ENCODE results near the gene NRARP.

Gene NRARP

GRCh38 chr9:137298401-137299202 is 3.5 kb downstream of the NRARP start:
- DNase-seq (ENCODE audit: low read depth in 2 of 2), result no peak

- no peak for DNase-seq (ENCODE audit: low read depth in 2 of 2)
These were observed 4.1 kb downstream of the NRARP start for GRCh38 chr9:137297966-137298365.

GRCh38 chr9:137296670-137297664 is 5.1 kb downstream of the NRARP start:
- DNase-seq (ENCODE audit: low read depth in 2 of 2), result no peak

DNA sequence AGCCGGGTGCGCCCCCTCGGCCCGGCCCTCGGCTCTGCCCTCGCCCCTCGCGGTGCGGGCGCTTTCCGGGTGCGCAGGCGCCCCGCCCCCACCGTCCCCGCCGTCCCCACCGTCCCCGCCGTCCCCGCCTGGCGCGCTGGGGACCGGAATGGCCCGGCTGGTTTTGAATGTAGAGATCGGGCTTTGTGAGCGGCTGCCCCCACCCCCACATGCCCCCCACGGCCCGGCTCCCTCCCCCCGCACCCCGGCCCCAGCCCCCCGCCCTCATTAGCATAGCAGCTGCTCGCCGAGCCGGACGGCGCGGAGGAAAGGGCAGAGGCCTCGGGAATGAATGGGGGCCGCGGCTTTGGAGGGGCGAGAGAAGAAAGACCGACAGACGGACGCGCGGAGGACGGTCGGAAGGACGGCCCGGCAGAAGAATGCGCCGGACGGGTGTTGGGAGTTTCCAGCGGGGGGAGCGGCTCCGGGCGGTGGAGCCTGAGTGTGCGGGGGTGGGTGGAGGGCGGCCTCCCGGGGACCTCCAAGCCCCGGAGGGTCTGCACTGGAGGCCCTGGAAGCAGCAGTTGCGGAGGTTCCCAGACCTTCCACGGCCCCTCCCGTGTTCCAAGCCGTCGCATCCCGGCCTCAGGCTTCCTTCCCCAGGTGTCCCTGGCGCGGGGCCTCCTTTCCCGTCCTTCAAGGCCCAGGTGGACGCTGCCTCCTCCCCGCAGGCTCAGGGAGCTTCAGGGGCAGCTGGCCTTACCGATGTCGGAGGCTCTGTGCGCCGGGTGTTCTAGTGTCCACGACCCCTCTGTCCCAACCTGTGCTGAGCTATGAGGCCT is 6.0 kb downstream of the NRARP start:
- DNase-seq (ENCODE audit: low read depth in 2 of 2), result no peak

- peak in 1 of 2 donors; percentile 51 for DNase-seq (ENCODE audit: low read depth in 2 of 2)
These were observed 6.7 kb downstream of the NRARP start for GRCh38 chr9:137295238-137295811.

DNA sequence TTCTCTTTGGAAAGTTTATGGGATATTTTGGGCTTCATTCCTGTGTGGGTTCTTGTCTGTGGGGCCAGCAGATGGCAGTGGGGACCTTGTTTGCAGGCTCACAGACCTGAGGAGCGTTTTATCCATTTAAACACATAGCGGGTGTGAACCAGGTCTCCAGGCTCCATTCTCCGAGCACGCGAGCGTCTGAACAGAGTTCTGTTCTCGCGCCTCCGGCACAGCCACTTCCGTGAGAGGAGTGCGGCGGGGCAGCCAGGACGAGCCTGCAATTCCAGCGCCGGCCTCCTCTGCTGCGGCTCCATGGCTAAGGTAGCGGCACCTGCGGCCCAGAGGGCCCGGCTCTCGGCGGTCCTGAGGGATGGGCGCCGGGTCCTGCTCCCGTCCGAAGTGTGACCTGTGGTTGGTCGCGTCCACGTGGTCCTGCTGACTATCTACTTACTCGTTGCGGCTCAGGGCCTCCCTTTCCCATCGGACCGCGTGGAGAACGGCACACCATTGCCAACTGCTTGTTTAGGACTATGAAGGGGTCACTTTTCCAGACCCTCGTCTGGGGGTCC is 7.3 kb downstream of the NRARP start:
- DNase-seq (ENCODE audit: low read depth in 2 of 2), result no peak

DNA sequence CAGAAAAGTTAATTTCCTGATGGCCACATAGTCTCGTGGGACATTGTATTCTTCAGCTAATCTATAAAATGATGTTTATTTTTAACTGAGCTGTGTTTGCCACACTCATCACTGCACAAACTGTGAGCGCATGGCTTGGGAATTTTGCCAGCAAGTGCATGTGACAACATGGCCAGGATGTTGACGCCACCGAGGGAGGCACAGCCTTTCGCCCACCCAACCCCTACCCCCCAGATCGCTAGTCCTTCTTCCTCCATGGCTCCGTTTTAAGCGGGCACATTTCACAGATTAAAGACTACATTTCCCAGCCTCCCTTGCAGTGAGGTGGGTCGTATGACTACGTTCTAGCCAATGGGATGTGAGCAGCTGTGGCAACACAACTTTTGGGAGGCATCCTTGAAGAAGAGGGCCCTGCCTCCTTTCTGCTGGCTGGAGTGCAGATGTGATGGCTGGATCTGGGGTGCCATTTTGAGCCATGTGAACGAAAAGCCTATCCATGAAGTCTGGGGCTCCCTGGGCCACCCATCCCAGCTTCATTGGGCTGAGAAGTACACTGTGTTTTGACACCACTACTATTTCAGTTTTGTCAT is 7.9 kb downstream of the NRARP start:
- no peak for DNase-seq (ENCODE audit: low read depth in 2 of 2)

DNA sequence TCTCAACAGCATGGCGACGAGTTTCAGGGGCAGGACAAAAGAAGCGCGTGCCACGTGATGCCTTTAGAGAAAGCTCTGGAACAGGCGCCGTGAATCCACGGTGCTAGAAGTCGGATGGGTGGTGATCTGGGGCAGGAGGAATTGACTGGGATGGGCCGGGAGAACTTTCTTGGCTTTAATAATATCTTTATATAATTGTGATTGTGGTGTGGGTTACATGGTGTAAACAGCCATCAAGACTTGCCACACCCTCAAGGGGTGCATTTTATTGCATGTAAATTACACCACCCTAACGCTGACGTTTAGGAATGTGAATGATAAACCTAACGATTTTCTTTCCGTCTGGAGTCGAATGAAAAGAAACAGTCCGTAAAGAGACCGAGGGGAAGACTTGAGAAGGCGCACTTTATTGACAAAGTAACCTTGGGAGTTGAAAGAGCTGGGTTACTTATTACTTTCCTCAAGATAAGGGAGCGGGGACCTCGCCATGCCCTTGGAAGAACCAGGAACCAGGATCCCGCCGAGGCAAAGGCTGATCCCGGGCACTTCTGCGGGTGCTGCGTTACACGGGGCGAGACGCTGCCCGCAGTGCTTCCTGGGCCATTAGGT is 8.5 kb downstream of the NRARP start:
- DNase-seq (ENCODE audit: low read depth in 2 of 2), result no peak

- DNase-seq (ENCODE audit: low read depth in 2 of 2), result no peak
These were observed 9.0 kb downstream of the NRARP start for GRCh38 chr9:137293094-137293481.

DNA sequence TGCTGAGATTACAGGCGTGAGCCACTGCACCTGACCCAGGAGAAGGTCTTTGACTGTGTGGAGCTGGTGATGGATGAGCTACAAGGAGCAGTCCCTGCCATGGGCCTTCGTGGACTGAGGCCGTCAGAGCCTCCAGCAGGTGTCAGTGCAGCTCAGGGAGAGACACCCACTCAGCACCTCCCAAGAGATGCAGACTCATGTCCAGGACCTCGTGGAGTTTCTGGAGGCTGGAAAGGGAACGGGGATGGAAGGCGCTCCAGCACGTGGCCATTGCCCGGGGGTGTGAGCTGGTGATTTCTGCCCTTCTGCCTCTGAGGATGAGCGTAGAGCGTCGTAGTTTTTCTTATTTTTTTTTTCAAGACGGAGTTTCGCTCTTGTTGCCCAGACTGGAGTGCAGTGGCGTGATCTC is 15.1 kb downstream of the NRARP start:
- no peak for DNase-seq (ENCODE audit: low read depth in 2 of 2)

- no peak for DNase-seq (ENCODE audit: low read depth in 2 of 2)
These were observed 20.5 kb downstream of the NRARP start for GRCh38 chr9:137281345-137282116.

- no peak for DNase-seq (ENCODE audit: low read depth in 2 of 2)
These were observed 21.4 kb downstream of the NRARP start for GRCh38 chr9:137280474-137281344.

GRCh38 chr9:137279741-137280473 is 22.2 kb downstream of the NRARP start:
- no peak for DNase-seq (ENCODE audit: low read depth in 2 of 2)

DNA sequence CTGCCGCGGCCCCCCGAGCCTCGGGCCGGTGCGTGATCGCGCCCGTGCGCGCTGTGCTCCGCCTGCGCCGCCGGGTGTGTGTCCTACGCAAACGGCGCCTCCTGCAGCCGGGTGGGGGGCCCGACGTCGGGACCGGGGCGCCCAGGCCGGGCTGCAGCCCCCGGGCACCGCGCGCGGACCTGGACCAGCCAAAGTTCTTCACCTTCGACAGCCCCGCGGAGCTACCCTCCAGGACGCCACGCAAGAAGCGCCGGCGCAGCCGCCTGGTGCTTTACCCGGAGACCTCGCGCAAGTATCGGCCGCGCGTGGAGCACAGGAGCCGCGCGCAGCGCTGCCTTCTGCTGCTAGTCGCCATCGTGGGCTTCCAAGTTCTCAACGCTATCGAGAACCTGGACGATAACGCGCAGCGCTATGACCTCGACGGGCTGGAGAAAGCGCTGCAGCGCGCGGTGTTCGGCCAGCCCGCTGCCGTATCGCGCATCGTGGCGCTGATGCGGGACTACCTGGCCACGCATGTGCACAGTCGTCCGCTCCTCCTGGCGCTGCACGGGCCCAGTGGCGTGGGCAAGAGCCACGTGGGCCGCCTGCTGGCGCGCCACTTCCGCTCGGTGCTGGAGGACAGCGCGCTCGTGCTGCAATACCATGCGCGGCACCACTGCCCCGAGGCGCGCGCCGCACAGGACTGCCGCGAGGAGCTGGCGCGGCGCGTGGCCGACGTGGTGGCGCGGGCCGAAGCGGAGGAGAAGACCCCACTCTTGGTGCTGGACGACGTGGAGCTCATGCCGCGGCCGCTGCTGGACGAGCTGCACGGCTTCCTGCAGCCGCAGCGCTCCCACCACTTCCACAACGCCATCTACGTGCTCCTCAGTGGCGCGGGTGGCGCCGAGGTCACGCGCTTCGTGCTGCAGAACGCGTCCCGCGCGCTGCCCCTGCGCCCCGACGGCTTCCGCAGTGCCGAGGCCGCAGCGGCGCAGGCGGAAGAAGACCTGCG is 23.1 kb downstream of the NRARP start:
- no peak for DNase-seq (ENCODE audit: low read depth in 2 of 2)

- no peak for DNase-seq (ENCODE audit: low read depth in 2 of 2)
These were observed 23.9 kb downstream of the NRARP start for GRCh38 chr9:137278061-137278701.

All from stimulated activated CD4-positive, alpha-beta T cell treated with anti-CD3 and anti-CD28 coated beads, Interleukin-4, amount 100 ng/mL, for 48 hours (primary cell).